Kidney (tissue), 14 donors: ENCODE results near the gene FXYD1. TPM values are rescaled to one million over a fixed set of nuclear protein-coding genes. Genes with fewer than 3 reads are reported as not detected.

Experiments
- DNase-seq, 5 donors: peaks; one replicate each; pipeline ENCODE4 v3.0.0-alpha.2; 2013 to 2020
- FAIRE-seq: peaks from 2 replicates; lab custom pipeline; 2012; peaks lifted over from hg19 to GRCh38; lab: Jason Lieb, UNC
- H3K27ac ChIP-seq, 2 donors: one replicate each; pipeline ENCODE4 v1.7.0; 2013; ENCODE audit warnings: low read depth in 2 of 2, low read length in 2 of 2, inconsistent platforms in 1 of 2
- H3K27me3 ChIP-seq: one replicate; pipeline ENCODE4 v1.7.1; 2013; ENCODE audit warnings: low read length, inconsistent platforms; ENCODE audit not compliant: control insufficient read depth, insufficient read depth
- H3K36me3 ChIP-seq, 3 donors: one replicate each; pipeline versions ENCODE4 v1.7.0 to v1.7.1; 2013; ENCODE audit warnings: low read length in 3 of 3, control low read depth in 1 of 3, inconsistent platforms in 1 of 3; ENCODE audit not compliant: insufficient read depth in 3 of 3, control insufficient read depth in 2 of 3
- H3K4me1 ChIP-seq, 3 donors: one replicate each; pipeline versions ENCODE4 v1.7.0 to v1.7.1; 2013; ENCODE audit warnings: low read length in 3 of 3, inconsistent platforms in 1 of 3, low read depth in 1 of 3; ENCODE audit not compliant: control insufficient read depth in 2 of 3, insufficient read depth in 2 of 3
- H3K4me3 ChIP-seq, 3 donors: one replicate each; pipeline versions ENCODE4 v1.7.0 to v1.8.1; 2013; ENCODE audit warnings: low read length in 3 of 3, control low read depth in 1 of 3, inconsistent platforms in 1 of 3
- H3K9ac ChIP-seq, 3 donors: one replicate each; pipeline versions ENCODE4 v1.7.0 to v1.7.1; 2013; ENCODE audit warnings: low read length in 3 of 3, control low read depth in 1 of 3, inconsistent platforms in 1 of 3
- H3K9me3 ChIP-seq, 3 donors: one replicate each; pipeline versions ENCODE4 v1.7.0 to v1.7.1; 2013; ENCODE audit warnings: low read length in 3 of 3, control low read depth in 1 of 3, inconsistent platforms in 1 of 3; ENCODE audit not compliant: control insufficient read depth in 2 of 3, insufficient read depth in 1 of 3
- intact Hi-C: fragments of 100-400 bp; cut with DNase I; formaldehyde crosslinking; loops from one replicate; pipeline ENCODE4 v1.11.1; 2022
- polyA plus RNA-seq: library from polyadenylated mRNA; stranded (reverse); fragments of 350-450 nt; fragmentation: Illumina TruSeq; extraction: RNeasy Lipid Tissue Mini Kit (QIAGEN cat#74804); gene quantifications from one replicate; pipeline ENCODE4 v1.2.3, GENCODE V29; 2014; ENCODE audit warnings: low read depth, low replicate concordance; ENCODE audit not compliant: insufficient read depth
- total RNA-seq: library from RNA; stranded (reverse); fragmentation: NEBNext Ultra II Directional; extraction: Animal tissue kit (Norgen Biotek cat#: 25700); gene quantifications from one replicate; pipeline ENCODE4 v1.2.1, GENCODE V29; 2021
- TF ChIP-seq, protein P1 (sequence below): IDR thresholded peaks from 3 replicates; pipeline ENCODE4 v1.5.1; 2012; ENCODE audit warnings: mild to moderate bottlenecking, moderate library complexity, borderline replicate concordance; ENCODE audit not compliant: insufficient read depth; ENCODE audit errors: extremely low read depth
- donor health status: control.
- donor health status: control.
- donor health status: control.
- donor health status: control.
- donor health status: control.
- donor health status: DM: yes; HTN: yes; CAD: no.
- donor health status: Normal renal cell carcinoma (clear cell type).

Gene FXYD1
- total and polyA plus RNA-seq, 2 donors from 2014 or later, result 31.8 to 39.0 TPM

DNA sequence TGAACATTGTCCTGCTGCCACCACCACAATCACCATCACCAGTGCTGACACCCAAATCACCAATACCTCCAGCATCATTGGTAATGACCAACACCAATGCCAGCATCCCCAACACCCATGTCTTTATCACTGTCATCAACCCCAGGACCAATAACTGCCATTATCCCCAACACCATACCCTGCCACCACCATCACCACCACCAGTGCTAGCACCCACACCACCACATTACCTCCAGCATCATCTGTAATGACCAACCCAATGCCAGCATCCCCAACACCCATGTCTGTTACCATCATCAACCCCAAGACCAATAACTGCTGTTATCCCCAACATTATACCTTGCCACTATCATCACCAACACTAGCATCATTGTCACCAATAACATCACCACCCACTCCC lies 6.4 kb upstream of the FXYD1 start:
- TF ChIP-seq, protein P1, sequence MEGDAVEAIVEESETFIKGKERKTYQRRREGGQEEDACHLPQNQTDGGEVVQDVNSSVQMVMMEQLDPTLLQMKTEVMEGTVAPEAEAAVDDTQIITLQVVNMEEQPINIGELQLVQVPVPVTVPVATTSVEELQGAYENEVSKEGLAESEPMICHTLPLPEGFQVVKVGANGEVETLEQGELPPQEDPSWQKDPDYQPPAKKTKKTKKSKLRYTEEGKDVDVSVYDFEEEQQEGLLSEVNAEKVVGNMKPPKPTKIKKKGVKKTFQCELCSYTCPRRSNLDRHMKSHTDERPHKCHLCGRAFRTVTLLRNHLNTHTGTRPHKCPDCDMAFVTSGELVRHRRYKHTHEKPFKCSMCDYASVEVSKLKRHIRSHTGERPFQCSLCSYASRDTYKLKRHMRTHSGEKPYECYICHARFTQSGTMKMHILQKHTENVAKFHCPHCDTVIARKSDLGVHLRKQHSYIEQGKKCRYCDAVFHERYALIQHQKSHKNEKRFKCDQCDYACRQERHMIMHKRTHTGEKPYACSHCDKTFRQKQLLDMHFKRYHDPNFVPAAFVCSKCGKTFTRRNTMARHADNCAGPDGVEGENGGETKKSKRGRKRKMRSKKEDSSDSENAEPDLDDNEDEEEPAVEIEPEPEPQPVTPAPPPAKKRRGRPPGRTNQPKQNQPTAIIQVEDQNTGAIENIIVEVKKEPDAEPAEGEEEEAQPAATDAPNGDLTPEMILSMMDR, result no peak
- H3K36me3 ChIP-seq, result no peaks in the 10 kb centered on the region
- no peak for DNase-seq
- intact Hi-C loops, result no loop called here
- no peak overlapping the region for H3K4me3 ChIP-seq
- H3K9me3 ChIP-seq, result no peaks in the 10 kb centered on the region
- FAIRE-seq, result no peak
- no peak overlapping the region for H3K27ac ChIP-seq
- H3K9ac ChIP-seq, result no peak overlapping the region
- H3K27me3 ChIP-seq, result no peaks in the 10 kb centered on the region
- H3K4me1 ChIP-seq, result peaks cover 0 to 3% (median 2%) of the 10 kb centered on the region in 3 donors

DNA sequence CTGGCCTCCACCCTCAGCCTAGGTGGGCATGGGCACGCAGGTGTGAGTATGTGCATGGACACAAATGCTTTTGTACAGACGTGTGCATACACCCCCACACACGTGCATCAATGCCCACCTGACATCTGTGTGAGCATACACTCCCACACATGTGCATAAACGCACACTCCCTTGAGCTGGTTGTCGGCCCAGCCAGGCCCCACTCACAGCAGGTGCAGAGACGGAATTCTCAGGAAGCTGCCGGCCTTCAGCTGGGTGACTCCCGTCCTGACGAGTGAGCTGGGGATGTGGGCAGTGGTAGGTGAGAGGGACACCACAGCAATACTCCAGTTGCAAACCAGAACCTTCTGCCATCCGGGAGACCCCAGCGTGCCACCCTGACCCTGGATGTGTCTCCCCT lies 4.8 kb upstream of the FXYD1 start:
- Histone ChIP-seq H3K36me3 (no peaks in the 10 kb centered on the region), H3K4me1 (peaks cover 0 to 6% (median 2%) of the 10 kb centered on the region in 3 donors), H3K9ac (no peak overlapping the region), H3K9me3 (no peaks in the 10 kb centered on the region), H3K4me3 (no peak overlapping the region), H3K27me3 (no peaks in the 10 kb centered on the region), H3K27ac (no peak overlapping the region)
- intact Hi-C loops, result no loop called here
- TF ChIP-seq, protein P1, result no peak
- DNase-seq, result no peak
- FAIRE-seq, result no peak

DNA sequence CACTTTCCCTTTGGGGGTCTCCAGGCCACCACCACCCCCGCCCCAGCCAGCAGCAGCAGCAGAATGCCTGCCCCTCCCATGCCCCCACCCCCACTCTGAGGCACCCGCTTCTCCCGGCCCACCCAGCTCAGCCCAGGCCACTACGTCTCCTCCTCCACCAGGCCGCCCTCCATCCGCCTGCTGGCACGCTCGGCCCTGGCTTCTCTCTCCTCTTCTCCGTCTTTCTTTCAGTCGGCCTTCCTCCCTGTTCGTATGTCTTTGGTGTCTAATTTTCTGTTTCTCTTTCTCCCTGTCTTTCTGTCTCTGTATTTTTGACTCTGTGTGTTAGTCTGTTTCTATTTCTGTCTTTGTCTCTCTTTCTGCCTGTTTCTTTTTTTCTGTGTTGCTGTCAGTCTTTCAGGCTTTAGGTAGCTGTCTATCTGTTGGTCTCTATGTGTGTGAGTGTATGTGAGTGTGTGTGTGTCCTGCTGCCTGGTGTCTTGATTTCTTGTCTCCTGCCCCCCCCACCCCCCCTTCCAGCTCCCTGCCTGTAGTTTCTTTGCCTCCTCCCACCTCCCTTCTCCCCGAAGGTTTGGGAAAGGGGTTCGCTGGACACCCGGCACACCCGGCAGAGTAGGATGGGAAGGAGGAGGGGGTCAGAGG lies 3.9 kb upstream of the FXYD1 start, which contains the start of gene LGI4:
Gene LGI4, minus strand, starts transcription at position 459 of the 642 bp plus-strand sequence. Its CDS starts 379 bp downstream, at position 80.
- DNase-seq (no peak), FAIRE-seq (no peak)
- Histone ChIP-seq H3K4me3 (no peak within 1 kb of the TSS), H3K9ac (peak within 1 kb of the TSS in 1 of 3 donors; percentile 10), H3K9me3 (no peaks in the 10 kb centered on the region), H3K27me3 (no peaks in the 10 kb centered on the region), H3K36me3 (no peaks in the 10 kb centered on the region), H3K4me1 (peaks cover 0 to 6% (median 2%) of the 10 kb centered on the region in 3 donors), H3K27ac (peak within 1 kb of the TSS in 1 of 2 donors; percentile 51)
- intact Hi-C loops, result no loop called here
- TF ChIP-seq, protein P1, result no peak
